Mesendoderm (in vitro differentiated cells): ENCODE results near the gene SPTLC2.
"Not testable (repeated sequence)": the region's sequence is repeated elsewhere in the genome, so short reads cannot be mapped to it uniquely, and the experiment has no call there.

ENCODE experiments used
- DNase-seq: peaks from one replicate; pipeline ENCODE4 v3.0.0; 2013
- H2AK5ac ChIP-seq: 2 replicates; pipeline ENCODE4 v1.6.1; 2013; ENCODE audit warnings: low read length, inconsistent platforms
- H2BK120ac ChIP-seq: 2 replicates; pipeline ENCODE4 v1.6.1; 2013; ENCODE audit warnings: low read depth, mild to moderate bottlenecking, low read length, moderate library complexity, mixed read lengths
- H2BK15ac ChIP-seq: replicated peaks from 2 replicates; pipeline ENCODE4 v1.6.1; 2013; ENCODE audit warnings: low read depth, mild to moderate bottlenecking, moderate library complexity
- H2BK5ac ChIP-seq: 2 replicates; pipeline ENCODE4 v1.6.1; 2013; ENCODE audit warnings: low read length, inconsistent platforms
- H3K18ac ChIP-seq: 2 replicates; pipeline ENCODE4 v1.6.1; 2013; ENCODE audit warnings: mild to moderate bottlenecking, low read length, mixed read lengths
- H3K23ac ChIP-seq: one replicate; pipeline ENCODE4 v1.6.1; 2013; ENCODE audit warnings: low read length
- H3K27ac ChIP-seq: 2 replicates; pipeline ENCODE4 v1.5.1; 2013; ENCODE audit warnings: low read depth, mild to moderate bottlenecking, inconsistent platforms, low read length, moderate library complexity
- H3K27me3 ChIP-seq: 2 replicates; pipeline ENCODE4 v1.6.1; 2013; ENCODE audit warnings: low read length, control low read depth, mild to moderate bottlenecking, inconsistent platforms; ENCODE audit not compliant: insufficient read depth, poor library complexity
- H3K36me3 ChIP-seq: 2 replicates; pipeline ENCODE4 v1.6.1; 2013; ENCODE audit warnings: low read length, inconsistent platforms; ENCODE audit not compliant: control insufficient read depth, insufficient read depth
- H3K4ac ChIP-seq: one replicate; pipeline ENCODE4 v1.6.1; 2013; ENCODE audit warnings: low read depth, mild to moderate bottlenecking, low read length, moderate library complexity
- H3K4me1 ChIP-seq: 2 replicates; pipeline ENCODE4 v1.6.1; 2013; ENCODE audit warnings: low read depth, low read length, inconsistent platforms; ENCODE audit not compliant: control insufficient read depth
- H3K4me2 ChIP-seq: 2 replicates; pipeline ENCODE4 v1.6.1; 2013; ENCODE audit warnings: low read length
- H3K4me3 ChIP-seq: 2 replicates; pipeline ENCODE4 v1.5.1; 2013; ENCODE audit warnings: mild to moderate bottlenecking, low read length
- H3K56ac ChIP-seq: one replicate; pipeline ENCODE4 v1.6.1; 2013; ENCODE audit warnings: low read length
- H3K79me1 ChIP-seq: 2 replicates; pipeline ENCODE4 v1.6.1; 2013; ENCODE audit warnings: low read length, inconsistent platforms
- H3K79me2 ChIP-seq: 2 replicates; pipeline ENCODE4 v1.6.1; 2013; ENCODE audit warnings: mild to moderate bottlenecking, low read length; ENCODE audit not compliant: control insufficient read depth, insufficient read depth
- H3K9ac ChIP-seq: 2 replicates; pipeline ENCODE4 v1.6.1; 2013; ENCODE audit warnings: low read length, inconsistent platforms
- H4K5ac ChIP-seq: one replicate; pipeline ENCODE4 v1.6.1; 2013; ENCODE audit warnings: low read length
- H4K8ac ChIP-seq: one replicate; pipeline ENCODE4 v1.6.1; 2013; ENCODE audit warnings: low read depth, mild to moderate bottlenecking, control low read depth, low read length, moderate library complexity
- WGBS: extraction: QIAGEN DNeasy Blood & Tissue Kit; methylation state at CpG from one replicate; pipeline ENCODE4 v1.1.7; 2013; ENCODE audit warnings: low lambda C conversion rate, missing lambda C conversion rate; ENCODE audit not compliant: insufficient coverage; ENCODE audit errors: extremely low coverage; 5-methylcytosine and 5-hydroxymethylcytosine counted together

The SPTLC2 gene

GRCh38 chr14:77593501-77593961 is 22.9 kb downstream of the SPTLC2 start:
- no peak overlapping the region for H3K4me3 ChIP-seq
- H3K18ac ChIP-seq: no peak overlapping the region
- H4K5ac ChIP-seq: no peak overlapping the region
- H2AK5ac ChIP-seq: no peak overlapping the region
- H3K9ac ChIP-seq: no peak overlapping the region
- no peak overlapping the region for H2BK120ac ChIP-seq
- no peak overlapping the region for H4K8ac ChIP-seq
- peaks cover 4% of the 10 kb centered on the region for H3K36me3 ChIP-seq
- WGBS: no CpG with 5 or more reads among the region's 2 CpGs
- H3K27me3 ChIP-seq: no peaks in the 10 kb centered on the region
- no peak overlapping the region for H2BK15ac ChIP-seq
- peaks cover 2% of the 10 kb centered on the region for H3K79me2 ChIP-seq
- no peak overlapping the region for H3K4me2 ChIP-seq
- no peak overlapping the region for H3K27ac ChIP-seq
- H2BK5ac ChIP-seq: no peak overlapping the region
- H3K56ac ChIP-seq: no peak overlapping the region
- H3K23ac ChIP-seq: no peak overlapping the region
- no peak overlapping the region for H3K4ac ChIP-seq
- H3K4me1 ChIP-seq: no peaks in the 10 kb centered on the region
- peaks cover 2% of the 10 kb centered on the region for H3K79me1 ChIP-seq
- DNase-seq: no peak

- WGBS: no CpG with 5 or more reads among the region's 6 CpGs
- Histone ChIP-seq H3K79me1 (no peaks in the 10 kb centered on the region), H3K18ac (no peak overlapping the region), H2BK120ac (no peak overlapping the region), H3K4ac (no peak overlapping the region), H3K4me2 (no peak overlapping the region), H3K27ac (no peak overlapping the region), H2BK5ac (no peak overlapping the region), H3K4me3 (no peak overlapping the region), H4K8ac (no peak overlapping the region), H3K9ac (no peak overlapping the region), H3K4me1 (no peaks in the 10 kb centered on the region), H3K79me2 (no peaks in the 10 kb centered on the region), H3K27me3 (no peaks in the 10 kb centered on the region), H3K23ac (no peak overlapping the region), H2BK15ac (no peak overlapping the region), H2AK5ac (no peak overlapping the region), H4K5ac (no peak overlapping the region), H3K56ac (no peak overlapping the region), H3K36me3 (peaks cover 2% of the 10 kb centered on the region)
- no peak for DNase-seq
These were observed 25.5 kb downstream of the SPTLC2 start for GRCh38 chr14:77590845-77591485.

GRCh38 chr14:77589099-77589498 is 27.3 kb downstream of the SPTLC2 start:
- Histone ChIP-seq H3K4me3 (no peak overlapping the region), H3K79me1 (peaks cover 4% of the 10 kb centered on the region), H3K4me1 (no peaks in the 10 kb centered on the region), H4K5ac (no peak overlapping the region), H3K56ac (no peak overlapping the region), H2BK5ac (no peak overlapping the region), H2BK15ac (no peak overlapping the region), H2BK120ac (no peak overlapping the region), H3K27me3 (no peaks in the 10 kb centered on the region), H3K27ac (no peak overlapping the region), H3K4me2 (no peak overlapping the region), H3K36me3 (no peaks in the 10 kb centered on the region), H3K23ac (no peak overlapping the region), H4K8ac (no peak overlapping the region), H3K18ac (no peak overlapping the region), H3K4ac (no peak overlapping the region), H3K9ac (no peak overlapping the region), H3K79me2 (peaks cover 3% of the 10 kb centered on the region), H2AK5ac (no peak overlapping the region)
- no peak for DNase-seq
- WGBS: no CpG with 5 or more reads among the region's 5 CpGs

GRCh38 chr14:77588411-77589025 is 27.9 kb downstream of the SPTLC2 start:
- DNase-seq, H3K9ac ChIP-seq, H3K56ac ChIP-seq, H3K27ac ChIP-seq, H3K36me3 ChIP-seq, H3K4me1 ChIP-seq, H3K4ac ChIP-seq, H2BK15ac ChIP-seq, H2AK5ac ChIP-seq, H3K4me3 ChIP-seq, H3K27me3 ChIP-seq, H4K5ac ChIP-seq, H3K4me2 ChIP-seq, H3K79me1 ChIP-seq, H3K79me2 ChIP-seq, H3K23ac ChIP-seq, H2BK5ac ChIP-seq, H3K18ac ChIP-seq, H2BK120ac ChIP-seq, H4K8ac ChIP-seq: not testable (repeated sequence)
- WGBS: no CpG with 5 or more reads among the region's 11 CpGs

DNA sequence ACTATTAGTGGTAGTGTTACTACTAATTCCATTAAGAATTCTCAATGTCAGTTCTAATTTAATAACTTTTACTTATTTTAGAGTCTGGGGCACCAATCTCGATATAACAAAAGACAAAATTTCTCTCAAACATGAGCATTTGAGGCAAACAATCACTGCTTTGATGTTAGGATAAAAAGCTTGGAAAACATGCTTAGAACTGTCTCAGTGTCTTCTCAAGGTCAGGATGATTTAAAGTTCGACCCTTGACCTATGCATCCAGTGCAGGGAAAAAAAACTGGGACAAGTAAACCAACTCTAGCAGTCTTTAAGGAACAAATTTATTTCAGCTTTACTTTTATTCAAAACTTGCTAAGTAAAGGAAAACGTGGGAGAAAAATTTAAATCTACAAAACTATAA is 31.1 kb downstream of the SPTLC2 start:
- H2AK5ac ChIP-seq: no peak overlapping the region
- H3K9ac ChIP-seq: no peak overlapping the region
- H2BK120ac ChIP-seq: no peak overlapping the region
- H3K27ac ChIP-seq: no peak overlapping the region
- no peak for DNase-seq
- H3K4me3 ChIP-seq: no peak overlapping the region
- no peak overlapping the region for H3K23ac ChIP-seq
- no peak overlapping the region for H3K4me2 ChIP-seq
- no peak overlapping the region for H4K5ac ChIP-seq
- no peak overlapping the region for H4K8ac ChIP-seq
- no peak overlapping the region for H3K4ac ChIP-seq
- no CpG with 5 or more reads among the region's 3 CpGs for WGBS
- H3K79me1 ChIP-seq: peaks cover 8% of the 10 kb centered on the region
- no peaks in the 10 kb centered on the region for H3K4me1 ChIP-seq
- no peak overlapping the region for H2BK5ac ChIP-seq
- no peak overlapping the region for H3K56ac ChIP-seq
- H3K36me3 ChIP-seq: no peaks in the 10 kb centered on the region
- no peak overlapping the region for H3K18ac ChIP-seq
- no peak overlapping the region for H2BK15ac ChIP-seq
- H3K27me3 ChIP-seq: no peaks in the 10 kb centered on the region
- H3K79me2 ChIP-seq: peaks cover 6% of the 10 kb centered on the region

DNA sequence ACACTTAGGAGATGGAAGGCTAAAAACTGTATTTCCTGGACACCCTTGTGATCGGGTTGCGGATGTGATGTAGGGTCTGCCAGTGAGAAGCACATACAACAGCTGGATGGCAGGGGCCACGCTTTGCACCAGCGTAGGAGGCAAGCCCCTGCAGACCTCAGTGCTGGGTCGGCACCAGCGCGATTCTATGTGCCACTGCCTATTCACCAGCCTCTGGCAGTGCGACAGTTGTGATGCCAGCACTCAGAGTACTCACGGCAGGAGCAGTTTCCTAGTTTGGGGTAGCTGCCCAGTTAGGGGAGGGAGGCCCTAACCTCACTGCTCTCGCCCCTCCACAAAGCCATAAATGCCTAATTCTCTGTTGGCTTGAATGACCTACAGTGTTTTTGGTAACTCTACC is 31.6 kb downstream of the SPTLC2 start:
- Histone ChIP-seq H2AK5ac (no peak overlapping the region), H3K4me3 (no peak overlapping the region), H3K36me3 (no peaks in the 10 kb centered on the region), H2BK120ac (no peak overlapping the region), H4K8ac (no peak overlapping the region), H3K4me2 (no peak overlapping the region), H3K56ac (no peak overlapping the region), H3K4me1 (no peaks in the 10 kb centered on the region), H3K9ac (no peak overlapping the region), H3K27me3 (no peaks in the 10 kb centered on the region), H4K5ac (no peak overlapping the region), H3K23ac (no peak overlapping the region), H3K79me1 (peaks cover 8% of the 10 kb centered on the region), H3K18ac (no peak overlapping the region), H2BK5ac (no peak overlapping the region), H3K4ac (no peak overlapping the region), H3K27ac (no peak overlapping the region), H3K79me2 (peaks cover 6% of the 10 kb centered on the region), H2BK15ac (no peak overlapping the region)
- DNase-seq: no peak
- WGBS: no CpG with 5 or more reads among the region's 10 CpGs
